HG03342 (cell line): ENCODE data around the gene PUS7.
"Not testable (repeated sequence)": the region's sequence is repeated elsewhere in the genome, so short reads cannot be mapped to it uniquely, and the experiment has no call there.

ENCODE experiments used
- ATAC-seq: cut with Tn5 transposase; IDR thresholded peaks from one replicate; pipeline ENCODE4 v1.9.1; 2021; ENCODE audit warnings: mild to moderate bottlenecking, moderate library complexity; ENCODE audit not compliant: unreplicated experiment

Gene PUS7, protein sequence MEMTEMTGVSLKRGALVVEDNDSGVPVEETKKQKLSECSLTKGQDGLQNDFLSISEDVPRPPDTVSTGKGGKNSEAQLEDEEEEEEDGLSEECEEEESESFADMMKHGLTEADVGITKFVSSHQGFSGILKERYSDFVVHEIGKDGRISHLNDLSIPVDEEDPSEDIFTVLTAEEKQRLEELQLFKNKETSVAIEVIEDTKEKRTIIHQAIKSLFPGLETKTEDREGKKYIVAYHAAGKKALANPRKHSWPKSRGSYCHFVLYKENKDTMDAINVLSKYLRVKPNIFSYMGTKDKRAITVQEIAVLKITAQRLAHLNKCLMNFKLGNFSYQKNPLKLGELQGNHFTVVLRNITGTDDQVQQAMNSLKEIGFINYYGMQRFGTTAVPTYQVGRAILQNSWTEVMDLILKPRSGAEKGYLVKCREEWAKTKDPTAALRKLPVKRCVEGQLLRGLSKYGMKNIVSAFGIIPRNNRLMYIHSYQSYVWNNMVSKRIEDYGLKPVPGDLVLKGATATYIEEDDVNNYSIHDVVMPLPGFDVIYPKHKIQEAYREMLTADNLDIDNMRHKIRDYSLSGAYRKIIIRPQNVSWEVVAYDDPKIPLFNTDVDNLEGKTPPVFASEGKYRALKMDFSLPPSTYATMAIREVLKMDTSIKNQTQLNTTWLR

DNA sequence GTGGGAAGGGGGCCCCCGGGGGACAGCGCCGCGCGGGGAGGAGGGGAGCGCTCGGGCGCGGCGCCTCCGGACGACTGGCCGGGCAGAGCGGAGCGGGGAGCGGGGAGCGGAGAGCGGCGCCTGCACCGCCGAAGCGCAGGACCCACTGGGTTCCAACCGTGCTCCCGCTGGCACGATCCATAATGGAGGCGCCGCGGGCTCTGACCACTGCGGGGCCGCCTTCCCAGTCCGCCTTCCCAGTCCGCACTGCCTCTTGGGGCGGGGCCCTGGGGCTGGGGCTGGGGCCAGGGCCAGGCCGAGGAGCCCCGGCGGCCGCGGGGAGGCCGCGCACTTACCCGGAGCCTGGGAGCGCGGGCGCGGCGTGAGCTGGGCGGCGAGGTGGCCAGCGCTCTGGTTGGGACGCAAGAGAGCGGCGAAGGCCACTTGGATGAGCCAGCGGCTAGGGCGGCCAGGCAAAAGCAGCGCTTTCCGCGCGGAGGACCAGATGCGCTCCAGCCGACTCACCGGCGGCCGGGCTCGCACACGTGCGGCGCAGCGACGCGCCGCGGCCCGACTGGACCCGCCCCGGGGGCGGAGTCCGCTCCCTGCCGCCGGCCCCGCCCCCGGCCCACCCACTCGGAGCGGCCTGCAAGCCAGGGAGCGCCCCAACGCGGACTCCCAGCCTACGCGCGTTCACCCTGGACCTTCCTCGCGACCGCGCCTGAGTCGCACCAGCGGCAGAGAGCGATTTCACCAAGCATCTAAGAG lies at the start of gene PUS7:
TSS of gene PUS7 (minus strand) at position 555 of the 747 bp plus-strand sequence. CDS start 13,759 bp downstream, outside the sequence.
- peak; percentile 83 for ATAC-seq

DNA sequence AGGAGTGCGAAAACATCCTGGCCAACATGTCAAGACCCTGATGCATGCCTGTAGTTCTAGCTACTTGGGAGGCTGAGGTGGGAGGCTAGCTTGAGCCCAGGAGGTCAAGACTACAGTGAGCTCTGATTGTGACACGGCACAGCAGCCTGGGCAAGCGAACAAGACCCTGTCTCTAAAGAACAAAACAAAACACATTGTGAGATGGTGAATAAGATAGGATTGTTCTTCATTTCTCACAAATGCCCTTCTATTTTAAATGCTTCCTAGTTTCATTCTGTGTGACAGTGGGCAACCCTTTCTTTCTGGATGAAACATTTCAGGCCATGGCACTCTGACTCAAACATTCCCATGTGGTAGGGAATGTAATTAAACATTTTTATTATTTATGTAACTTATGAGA lies 45.8 kb upstream of the PUS7 start:
- ATAC-seq = no peak

DNA sequence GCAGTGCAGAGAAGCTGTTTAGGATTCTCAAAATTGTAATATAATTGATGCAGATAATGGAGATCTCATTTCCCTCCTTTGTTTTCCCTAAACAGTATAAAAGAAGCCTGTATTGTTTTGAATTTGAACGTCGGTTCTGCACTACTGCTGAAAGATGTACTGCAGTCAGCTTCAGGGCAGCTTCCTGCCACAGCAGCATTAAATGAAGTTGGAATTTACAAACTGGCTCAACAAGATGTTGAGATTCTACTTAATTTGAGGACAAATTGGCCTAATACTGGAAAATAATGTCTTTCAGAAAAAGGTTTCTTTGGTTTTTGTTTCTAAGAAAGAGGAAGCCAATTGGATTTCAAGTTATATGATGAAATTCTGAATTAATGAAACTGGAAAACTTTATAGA lies 45.0 kb upstream of the PUS7 start:
- ATAC-seq = no peak

DNA sequence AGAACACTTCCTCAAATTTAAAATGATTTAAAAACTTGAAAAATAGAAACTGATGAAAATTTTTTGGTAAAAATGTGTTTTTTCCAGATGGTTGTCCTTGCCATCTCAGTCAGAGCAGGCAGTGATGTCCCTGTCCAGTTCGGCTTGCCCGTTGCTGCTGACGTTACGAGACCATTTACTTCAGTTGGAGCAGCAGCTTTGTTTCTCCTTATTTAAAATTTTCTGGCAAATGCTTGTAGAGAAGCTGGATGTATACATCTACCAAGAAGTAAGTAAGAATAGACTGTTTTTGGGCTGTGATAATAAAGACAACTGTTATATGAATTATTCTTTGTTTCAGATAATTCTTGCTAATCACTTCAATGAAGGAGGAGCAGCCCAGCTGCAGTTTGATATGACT lies 43.1 kb upstream of the PUS7 start:
- no peak for ATAC-seq

DNA sequence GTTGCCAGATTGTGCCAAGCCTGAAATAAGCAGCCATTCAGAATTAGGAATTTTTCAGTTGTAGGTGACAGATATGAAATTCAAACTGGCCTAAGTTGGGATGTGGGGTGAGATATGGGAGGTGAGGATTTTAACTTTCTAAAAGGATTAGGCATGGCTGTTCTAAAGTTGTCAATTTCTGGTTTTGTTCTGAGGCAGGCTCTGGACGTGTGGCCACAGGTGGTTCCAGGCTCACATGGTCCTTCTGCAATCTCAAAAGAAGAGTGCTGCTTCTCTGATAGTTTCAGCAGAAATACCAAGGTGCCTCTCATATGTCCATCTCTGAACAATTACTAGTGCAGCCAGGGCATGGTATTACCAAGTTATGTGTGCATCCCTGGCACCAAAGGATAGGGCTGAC lies 37.9 kb upstream of the PUS7 start:
- ATAC-seq = no peak

DNA sequence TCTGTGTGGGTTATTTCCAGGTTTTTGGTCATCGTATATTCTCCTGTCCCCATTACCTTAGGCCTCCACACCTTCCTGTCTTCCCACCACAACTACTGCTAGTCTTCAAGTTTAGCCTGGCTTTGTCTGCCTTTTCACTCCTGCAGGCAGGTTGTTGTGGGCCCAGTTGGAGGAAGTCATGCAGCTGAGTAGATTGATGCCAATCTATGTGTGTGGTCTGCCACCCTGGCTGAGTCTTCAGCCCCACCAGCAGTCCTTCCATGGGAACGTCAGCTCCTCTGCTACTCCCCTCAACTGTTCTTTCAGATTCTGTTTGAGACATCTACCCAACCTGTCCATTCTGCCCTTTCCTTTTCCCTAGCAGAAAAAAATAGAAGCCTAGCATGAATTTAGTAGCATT lies 16.3 kb upstream of the PUS7 start:
- ATAC-seq = no peak

DNA sequence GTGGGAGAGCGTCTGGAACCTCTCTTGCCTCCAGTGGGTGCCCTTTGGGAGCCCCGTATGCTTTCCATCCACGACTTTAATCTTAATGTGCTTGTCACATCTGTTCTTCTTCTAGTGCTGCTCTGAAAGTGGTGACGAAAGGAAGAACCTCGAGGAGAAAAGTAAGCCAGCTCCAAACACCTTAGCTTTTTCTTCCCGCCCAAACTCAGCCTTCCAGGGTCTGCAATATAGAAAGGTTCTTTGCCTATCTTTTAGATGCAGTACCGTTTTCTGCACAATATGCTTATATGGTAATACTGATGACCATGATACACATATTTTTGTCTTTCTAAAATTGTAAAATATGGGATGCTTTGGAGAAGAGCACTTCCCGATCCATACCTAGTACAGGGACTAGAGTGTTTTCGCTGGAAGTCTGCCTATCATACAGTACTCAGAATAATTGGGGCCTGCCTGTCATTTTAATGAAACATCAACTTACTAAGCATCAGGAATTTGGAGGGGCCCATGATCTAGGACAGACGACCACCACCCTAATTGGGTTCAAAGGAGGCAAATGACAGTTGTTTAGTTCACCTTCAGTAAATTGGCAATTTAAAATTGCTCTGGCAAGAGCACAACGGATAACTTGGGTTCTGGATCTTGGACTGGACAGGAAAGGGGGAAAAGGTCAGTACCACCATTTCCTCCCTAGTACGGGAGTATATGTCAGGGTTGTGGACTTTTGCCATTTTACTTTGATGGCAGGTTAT lies 10.8 kb upstream of the PUS7 start:
- ATAC-seq = no peak

DNA sequence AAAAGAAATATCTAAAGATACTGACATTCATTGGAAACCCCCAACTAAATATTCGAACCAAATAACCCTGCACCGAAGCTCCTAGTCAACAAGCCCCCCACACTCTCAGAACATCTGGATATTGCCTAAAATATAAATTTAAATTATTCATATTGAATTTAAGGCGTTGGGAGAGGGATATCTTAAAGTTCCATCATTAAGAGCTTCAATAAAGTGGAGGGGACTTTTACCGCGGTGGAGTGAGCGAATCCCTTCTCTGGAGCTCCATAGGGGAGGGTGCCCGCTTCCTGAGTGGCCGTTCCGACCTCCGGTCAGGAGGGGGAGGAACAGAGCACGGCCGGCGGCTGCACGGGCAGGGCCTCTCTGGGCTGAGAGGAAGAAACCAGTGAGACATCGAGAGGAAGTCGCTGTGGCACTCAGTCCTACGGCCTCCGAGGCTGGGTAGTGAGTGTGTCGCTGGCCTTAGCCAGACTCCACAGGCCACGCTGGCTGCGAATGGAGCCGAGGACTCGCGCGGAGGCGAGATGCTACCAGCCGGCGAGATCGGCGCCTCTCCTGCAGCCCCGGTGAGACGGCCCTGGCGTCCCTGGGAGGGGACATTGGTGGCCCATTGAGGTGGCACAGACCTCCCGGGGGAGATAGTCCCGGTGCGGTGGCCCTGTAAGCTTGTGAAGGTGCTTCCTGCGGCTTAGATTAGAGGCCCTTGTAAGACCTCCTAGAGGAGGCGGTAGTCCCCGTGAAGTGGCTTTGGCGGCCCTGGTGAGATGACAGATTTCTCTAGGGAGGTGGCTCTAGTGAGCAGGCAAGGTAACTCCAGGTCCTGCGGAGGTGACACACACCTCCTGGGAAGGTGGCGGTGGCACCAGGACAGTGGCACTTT lies 10.0 kb upstream of the PUS7 start, which contains the start of gene RINT1:
TSS of gene RINT1 (plus strand) at position 410 of the 880 bp plus-strand sequence. CDS start at position 525, 115 bp downstream.
- ATAC-seq = peak; percentile 87

DNA sequence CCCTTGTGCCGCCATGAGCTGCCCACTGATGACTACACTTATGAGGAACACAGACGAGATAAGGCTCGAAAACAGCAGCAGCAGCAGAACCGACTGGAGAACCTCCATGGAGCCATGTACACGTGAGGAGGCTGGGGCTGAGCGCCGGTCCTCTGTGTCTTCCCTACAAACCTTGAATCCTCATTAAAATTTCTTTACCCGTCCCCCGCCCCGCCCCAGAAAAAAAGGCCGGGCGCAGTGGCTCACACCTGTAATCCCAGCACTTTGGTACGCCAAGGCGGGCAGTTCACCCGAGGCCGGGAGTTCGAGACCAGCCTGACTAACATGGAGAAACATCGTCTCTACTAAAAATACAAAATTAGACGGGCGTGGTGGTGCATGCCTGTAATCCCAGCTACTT lies 8.5 kb upstream of the PUS7 start:
- ATAC-seq = no peak

DNA sequence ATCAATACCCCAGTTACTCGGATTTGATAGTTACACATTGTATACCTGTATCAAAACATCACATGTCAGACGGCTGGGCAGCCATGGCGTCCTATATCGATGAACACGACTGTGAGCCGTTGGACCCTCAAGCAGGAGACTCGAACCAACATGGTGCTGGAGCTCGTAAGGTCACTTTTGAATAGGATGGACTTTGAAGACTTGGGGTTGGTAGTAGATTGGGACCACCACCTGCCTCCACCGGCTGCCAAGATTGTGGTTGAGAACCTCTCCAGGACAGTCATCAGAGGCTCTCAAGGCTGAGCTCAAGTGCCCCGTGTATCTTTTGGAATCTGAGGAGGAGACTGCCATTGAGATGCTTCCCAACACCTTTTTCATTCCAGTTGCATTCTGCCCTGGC lies 8.1 kb upstream of the PUS7 start:
- no peak for ATAC-seq

DNA sequence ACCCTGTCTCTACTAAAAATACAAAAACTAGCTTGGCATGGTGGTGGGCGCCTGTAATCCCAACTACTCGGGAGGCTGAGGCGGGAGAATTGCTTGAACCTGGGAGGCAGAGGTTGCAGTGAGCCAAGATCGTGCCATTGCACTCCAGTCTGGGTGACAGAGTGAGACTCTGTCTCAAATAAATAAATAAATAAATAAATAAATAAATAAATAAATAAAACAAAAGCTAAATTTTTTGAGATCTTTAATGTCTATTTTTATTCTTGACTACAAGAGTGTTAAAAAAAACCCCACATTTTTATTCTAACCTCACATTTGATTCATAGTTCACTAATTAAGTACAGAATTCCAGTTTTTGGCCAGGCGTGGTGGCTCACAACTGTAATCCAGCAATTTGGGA lies 5.7 kb upstream of the PUS7 start:
- ATAC-seq = not testable (repeated sequence)

DNA sequence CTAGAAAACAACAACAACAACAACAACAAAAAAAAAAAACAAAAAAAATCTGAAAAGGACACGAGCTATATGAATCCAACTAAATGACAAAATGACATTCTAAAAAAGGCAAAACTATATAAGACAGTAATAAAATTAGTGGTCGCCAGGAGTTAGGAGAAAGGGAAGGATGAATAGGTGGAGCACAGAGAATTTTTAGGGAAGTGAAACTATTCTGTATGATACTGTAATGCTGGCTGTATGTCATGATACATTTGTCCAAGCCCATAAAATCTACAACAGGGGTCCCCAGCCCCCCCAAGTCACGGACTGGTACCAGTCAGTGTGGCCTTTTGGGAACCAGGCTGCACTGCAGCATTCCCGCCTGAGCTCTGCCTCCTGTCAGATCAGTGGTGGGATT lies 2.8 kb upstream of the PUS7 start:
- no peak for ATAC-seq

DNA sequence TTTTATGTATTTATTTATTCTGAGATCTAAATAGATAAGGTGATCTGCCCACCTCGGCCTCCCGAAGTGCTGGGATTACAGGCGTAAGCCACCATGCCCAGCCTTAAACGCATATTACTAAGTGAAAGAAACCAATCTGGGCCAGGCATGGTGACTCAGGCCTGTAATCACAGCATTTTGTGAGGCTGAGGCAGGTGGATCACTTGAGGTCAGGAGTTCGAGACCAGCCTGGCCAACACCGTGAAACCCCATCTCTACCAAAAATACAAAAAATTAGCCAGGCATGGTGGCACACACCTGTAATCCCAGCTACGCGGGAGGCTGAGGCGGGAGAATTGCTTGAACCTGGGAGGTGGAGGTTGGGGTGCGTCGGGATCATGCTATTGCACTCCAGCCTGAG lies 2.4 kb upstream of the PUS7 start:
- not testable (repeated sequence) for ATAC-seq

DNA sequence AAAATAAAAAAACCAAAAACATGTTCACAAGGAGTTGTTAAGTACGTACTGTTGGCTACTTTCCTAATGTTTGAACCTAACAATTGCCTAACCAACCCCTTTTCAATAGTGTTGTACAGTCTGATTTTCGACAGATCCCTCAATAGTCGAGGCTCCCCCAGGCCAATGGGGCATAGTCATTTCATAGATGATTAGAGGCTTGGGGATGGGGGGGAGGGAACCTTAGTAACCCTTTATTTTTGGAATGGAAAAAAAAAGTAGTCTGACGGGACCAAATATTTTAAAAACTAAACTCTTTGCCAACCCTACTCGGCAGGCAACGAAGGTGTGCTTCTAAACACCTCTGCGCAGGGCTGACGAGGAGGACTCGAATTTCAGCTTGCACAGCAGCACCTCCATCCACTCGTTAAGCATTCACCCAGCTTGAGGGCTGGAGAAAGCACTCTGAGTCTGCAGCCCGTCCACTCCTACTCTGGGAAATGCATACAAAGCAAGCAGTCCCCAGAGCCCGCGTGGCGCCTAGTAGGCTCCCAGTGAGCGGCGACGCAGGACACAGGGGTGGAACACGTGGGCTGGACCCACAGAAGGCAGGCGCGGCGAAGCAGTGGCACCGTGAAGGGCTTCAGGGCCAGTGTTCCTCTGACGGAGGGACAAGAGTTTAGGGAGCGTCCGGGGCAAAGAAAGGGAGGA lies 899 bp downstream of the PUS7 start:
- peak; percentile 24 for ATAC-seq

DNA sequence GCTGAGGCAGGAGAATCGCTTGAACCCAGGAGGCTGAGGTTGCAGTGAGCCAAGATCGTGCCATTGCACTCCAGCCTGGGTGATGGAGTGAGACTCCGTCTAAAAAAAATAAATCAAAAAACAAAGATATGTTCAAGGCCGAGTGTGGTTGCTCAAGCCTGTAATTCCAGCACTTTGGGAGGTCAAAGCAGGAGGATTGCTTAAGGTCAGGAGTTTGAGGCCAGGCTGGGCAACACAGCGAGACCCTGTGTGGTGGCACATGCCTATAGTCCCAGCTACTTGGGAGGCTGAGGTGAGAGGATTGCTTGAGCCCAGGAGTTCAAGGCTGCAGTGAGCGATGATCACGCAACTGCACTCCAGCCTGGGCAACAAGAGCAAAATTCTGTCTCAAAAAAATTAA lies 1.5 kb downstream of the PUS7 start:
- not testable (repeated sequence) for ATAC-seq

DNA sequence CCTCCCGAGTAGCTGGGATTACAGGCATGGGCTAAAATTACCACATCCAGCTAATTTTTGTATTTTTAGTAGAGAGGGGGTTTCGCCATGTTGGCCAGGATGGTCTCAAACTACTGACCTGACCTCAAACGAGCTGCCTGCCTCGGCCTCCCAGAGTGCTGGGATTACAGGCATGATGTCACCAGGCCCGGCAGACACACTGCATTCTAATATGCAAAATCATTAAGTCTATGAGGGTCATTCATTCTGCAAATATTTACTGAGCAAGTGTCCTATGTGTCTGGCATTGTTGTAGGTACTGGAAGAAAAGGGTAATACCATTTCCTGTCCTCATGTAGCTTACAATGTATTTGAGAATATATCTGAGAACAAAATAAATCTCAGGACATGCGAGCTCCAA lies 2.7 kb downstream of the PUS7 start:
- ATAC-seq = no peak

DNA sequence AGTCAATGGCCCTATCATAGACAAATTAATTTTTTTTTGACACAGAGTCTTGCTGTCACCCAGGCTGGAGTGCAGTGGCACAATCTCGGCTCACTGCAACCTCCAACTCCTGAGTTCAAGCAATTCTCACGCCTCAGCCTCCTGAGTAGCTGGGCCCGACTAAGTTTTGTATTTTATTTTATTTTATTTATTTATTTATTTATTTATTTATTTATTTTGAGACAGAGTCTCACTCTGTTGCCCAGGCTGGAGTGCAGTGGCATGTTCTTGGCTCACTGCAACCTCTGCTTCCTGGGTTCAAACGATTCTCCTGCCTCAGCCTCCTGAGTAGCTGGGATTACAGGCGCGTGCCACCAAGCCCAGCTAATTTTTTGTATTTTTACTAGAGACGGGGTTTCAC lies 6.5 kb downstream of the PUS7 start:
- not testable (repeated sequence) for ATAC-seq

DNA sequence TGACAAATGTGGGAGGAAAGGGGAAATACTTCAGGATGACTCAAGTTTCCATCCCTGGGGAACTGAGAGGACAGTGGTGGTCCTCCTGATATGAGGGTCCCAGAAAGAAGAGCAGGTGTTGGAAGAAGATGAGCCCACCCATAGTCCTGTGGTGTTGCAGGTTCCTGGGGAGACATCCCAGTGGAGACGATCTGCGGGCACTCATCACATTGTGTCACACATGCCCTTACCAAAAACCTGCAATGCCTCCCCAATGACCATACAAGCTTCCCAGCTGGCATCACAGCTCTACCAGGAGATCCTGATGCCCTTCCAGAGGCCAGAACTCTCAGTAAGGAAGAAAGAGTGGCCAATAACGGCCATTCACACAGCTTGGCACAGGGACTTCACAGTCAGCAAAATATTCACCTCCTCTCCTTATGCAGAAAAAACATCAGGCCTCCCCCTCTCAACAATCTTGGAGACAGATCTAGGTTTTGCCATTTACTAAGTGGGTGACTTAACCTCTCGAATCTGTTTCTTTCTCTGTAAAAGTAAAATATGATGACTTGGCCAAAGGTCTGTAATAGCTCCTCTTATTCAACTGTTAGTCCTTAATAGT lies 9.0 kb downstream of the PUS7 start:
- no peak for ATAC-seq

DNA sequence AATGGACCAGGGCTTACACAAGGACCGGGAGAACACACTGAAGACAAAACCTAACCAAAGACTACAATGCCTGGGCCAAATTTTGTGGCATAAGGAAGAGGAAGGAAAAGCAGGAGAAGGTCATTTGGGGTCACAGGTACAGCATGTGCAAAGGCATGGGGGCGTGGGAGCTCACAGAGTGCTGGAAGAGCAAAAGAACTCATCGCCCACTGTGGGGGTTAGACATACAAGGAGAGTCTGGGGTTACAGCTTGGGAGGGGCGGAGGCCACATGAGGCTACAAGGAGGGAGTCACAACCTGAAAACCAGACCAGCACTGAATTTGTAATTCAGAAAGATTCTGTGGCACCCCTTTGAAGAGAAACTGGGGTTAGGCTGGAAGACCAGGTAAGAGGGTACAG lies 9.7 kb downstream of the PUS7 start:
- no peak for ATAC-seq
